HCT116 (cell line): ENCODE results near the gene CDK7. TPM values are rescaled to one million over a fixed set of nuclear protein-coding genes. Genes with fewer than 3 reads are reported as not detected.

Experiments
- ATAC-seq: fragments of 200-7000 bp; cut with Tn5 transposase; 2 replicates; pipeline ENCODE4 v1.9.1; 2020; ENCODE audit warnings: mild to moderate bottlenecking, moderate library complexity
- BruUV-seq: library from RNA; stranded (reverse); fragments of 400-500 nt; replicated peaks from 2 replicates; lab custom pipeline; 2021; lab: Mats Ljungman, UMichigan
- CTCF ChIA-PET: fragments of 300-600 bp; sonication (Branson Sonifier 250); formaldehyde crosslinking; loops from one replicate; lab custom pipeline; 2021; ENCODE audit warnings: antibody characterized with exemption; lab: Charles Lee
- POLR2A ChIA-PET: fragments of 300-600, 350-600 bp; sonication (Branson Sonifier 250); formaldehyde crosslinking; loops from one replicate; lab custom pipeline; 2021; ENCODE audit warnings: antibody characterized with exemption; lab: Charles Lee
- RAD21 ChIA-PET, 2 experiments: fragments of 300-600 bp; sonication (Branson Sonifier 250); formaldehyde crosslinking; loops; one replicate each; lab custom pipeline; 2023; ENCODE audit warnings: low total read pairs in 2 of 2; ENCODE audit not compliant: uncharacterized antibody in 2 of 2, unreplicated experiment in 2 of 2, low non-redundant PET in 1 of 2; lab: Charles Lee
- DNase-seq: peaks from one replicate; pipeline ENCODE4 v3.0.0-alpha.2; 2010; ENCODE audit warnings: low read depth, low spot score
- H2AFZ ChIP-seq: fragments of 200-600 bp; shearing (Covaris generic), sonication (generic); 2 replicates; pipeline ENCODE4 v1.6.1; 2017; ENCODE audit warnings: low read depth, mixed run types, mixed read lengths, antibody characterized with exemption, low read length; ENCODE audit not compliant: poor library complexity, severe bottlenecking
- H3K27ac ChIP-seq: 2 replicates; pipeline ENCODE4 v1.5.1; 2012; ENCODE audit warnings: low read depth, low read length
- H3K27me3 ChIP-seq: fragments of 200-600 bp; sonication (generic); 2 replicates; pipeline ENCODE4 v1.6.1; 2016; ENCODE audit warnings: mixed run types, low read length, mixed read lengths; ENCODE audit not compliant: insufficient read depth
- H3K36me3 ChIP-seq, 2 experiments: fragments of 200-500 bp in 1 of 2; fragments of 200-600 bp in 1 of 2; sonication (Bioruptor generic) in 1 of 2; sonication (generic) in 1 of 2; 2 replicates each; pipeline versions ENCODE4 v1.5.1 to v1.6.1; 2014 to 2016; ENCODE audit warnings: low read length in 2 of 2, inconsistent platforms in 1 of 2, mixed read lengths in 1 of 2, mixed run types in 1 of 2; ENCODE audit not compliant: insufficient read depth in 2 of 2, control insufficient read depth in 1 of 2
- H3K4me1 ChIP-seq, 2 experiments: fragments of 200-600 bp in 1 of 2; sonication (generic) in 1 of 2; 2 replicates each; pipeline versions ENCODE4 v1.5.1 to v1.6.1; 2012 to 2017; ENCODE audit warnings: low read length in 2 of 2, inconsistent platforms in 1 of 2, mild to moderate bottlenecking in 1 of 2, mixed read lengths in 1 of 2, mixed run types in 1 of 2, moderate library complexity in 1 of 2; ENCODE audit not compliant: insufficient read depth in 2 of 2, control insufficient read depth in 1 of 2
- H3K4me2 ChIP-seq: fragments of 200-600 bp; sonication (generic); 2 replicates; pipeline ENCODE4 v1.6.1; 2017; ENCODE audit warnings: mixed run types, low read length, mixed read lengths
- H3K4me3 ChIP-seq, 2 experiments: fragments of 200-600 bp in 1 of 2; sonication (generic) in 1 of 2; replicated peaks in 1 of 2; 2 replicates each; pipeline ENCODE4 v1.5.1; 2011 to 2016; ENCODE audit warnings: low read length in 2 of 2, control low read depth in 1 of 2, low read depth in 1 of 2, mild to moderate bottlenecking in 1 of 2, mixed read lengths in 1 of 2, mixed run types in 1 of 2
- H3K79me2 ChIP-seq: fragments of 200-600 bp; sonication (generic); 2 replicates; pipeline ENCODE4 v1.6.1; 2017; ENCODE audit warnings: mild to moderate bottlenecking, mixed run types, low read length, moderate library complexity, mixed read lengths; ENCODE audit not compliant: insufficient read depth
- H3K9ac ChIP-seq: fragments of 200-600 bp; sonication (generic); 2 replicates; pipeline ENCODE4 v1.6.1; 2016; ENCODE audit warnings: low read length, mixed read lengths
- H3K9me2 ChIP-seq: fragments of 200-600 bp; sonication (generic), shearing (Covaris generic); 2 replicates; pipeline ENCODE4 v1.6.1; 2017; ENCODE audit warnings: mixed run types, mild to moderate bottlenecking, moderate library complexity; ENCODE audit not compliant: insufficient read depth
- H3K9me3 ChIP-seq, 2 experiments: fragments of 200-500 bp in 1 of 2; fragments of 200-600 bp in 1 of 2; sonication (Bioruptor generic) in 1 of 2; sonication (generic) in 1 of 2; 2 replicates each; pipeline ENCODE4 v1.6.1; 2014 to 2017; ENCODE audit warnings: low read length in 2 of 2, mixed read lengths in 2 of 2, inconsistent platforms in 1 of 2, low read depth in 1 of 2, mild to moderate bottlenecking in 1 of 2, mixed run types in 1 of 2, moderate library complexity in 1 of 2; ENCODE audit not compliant: control insufficient read depth in 1 of 2, insufficient read depth in 1 of 2
- H4K20me1 ChIP-seq: fragments of 200-600 bp; sonication (generic), shearing (Covaris generic); 2 replicates; pipeline ENCODE4 v1.6.1; 2017; ENCODE audit warnings: mixed run types, mild to moderate bottlenecking, moderate library complexity; ENCODE audit not compliant: insufficient read depth
- ATF3 ChIP-seq: IDR thresholded peaks from 2 replicates; pipeline ENCODE4 v1.6.1; 2012
- CBX3 ChIP-seq: IDR thresholded peaks from 2 replicates; pipeline ENCODE4 v1.6.1; 2012; ENCODE audit warnings: low read depth
- CEBPB ChIP-seq: IDR thresholded peaks from 2 replicates; pipeline ENCODE4 v1.6.1; 2012; ENCODE audit warnings: low read depth
- CTCF ChIP-seq, 3 experiments: fragments of 200-600 bp in 1 of 3; sonication (generic) in 1 of 3; IDR thresholded peaks in 2 of 3; conservative IDR thresholded peaks in 1 of 3; 2 replicates each; pipeline ENCODE4 v1.5.1; 2012 to 2017; ENCODE audit warnings: low read depth in 2 of 3, low read length in 2 of 3, antibody characterized with exemption in 1 of 3, borderline replicate concordance in 1 of 3, control low read depth in 1 of 3, mild to moderate bottlenecking in 1 of 3, mixed read lengths in 1 of 3, mixed run types in 1 of 3, moderate library complexity in 1 of 3; ENCODE audit not compliant: insufficient read depth in 1 of 3
- EGR1 ChIP-seq: IDR thresholded peaks from 2 replicates; pipeline ENCODE4 v1.6.1; 2012; ENCODE audit warnings: low read depth
- ELF1 ChIP-seq: IDR thresholded peaks from 2 replicates; pipeline ENCODE4 v1.6.1; 2012; ENCODE audit warnings: low read depth, borderline replicate concordance
- EZH2 ChIP-seq: fragments of 200-600 bp; sonication (generic); IDR thresholded peaks from 2 replicates; pipeline ENCODE4 v1.6.1; 2017; ENCODE audit warnings: antibody characterized with exemption, mixed run types
- EZH2phosphoT487 ChIP-seq: fragments of 200-600 bp; IDR thresholded peaks from 2 replicates; pipeline ENCODE4 v1.6.1; 2018; ENCODE audit warnings: antibody characterized with exemption, borderline replicate concordance
- JUND ChIP-seq: IDR thresholded peaks from 2 replicates; pipeline ENCODE4 v1.6.1; 2012
- POLR2A ChIP-seq: IDR thresholded peaks from 2 replicates; pipeline ENCODE4 v1.7.0; 2011; ENCODE audit warnings: borderline replicate concordance; ENCODE audit not compliant: insufficient read depth, insufficient read length; ENCODE audit errors: extremely low read depth
- POLR2AphosphoS5 ChIP-seq: IDR thresholded peaks from 2 replicates; pipeline ENCODE4 v1.6.1; 2011; ENCODE audit warnings: mild to moderate bottlenecking, low read depth, low read length, moderate library complexity
- SIN3A ChIP-seq: IDR thresholded peaks from 2 replicates; pipeline ENCODE4 v1.6.1; 2012; ENCODE audit warnings: low read depth
- SP1 ChIP-seq: IDR thresholded peaks from 2 replicates; pipeline ENCODE4 v1.6.1; 2012; ENCODE audit warnings: low read depth
- SRF ChIP-seq: IDR thresholded peaks from 2 replicates; pipeline ENCODE4 v1.6.1; 2012; ENCODE audit warnings: low read depth
- TCF7L2 ChIP-seq: IDR thresholded peaks from 2 replicates; pipeline ENCODE4 v1.7.0; 2011; ENCODE audit warnings: borderline replicate concordance, inconsistent platforms; ENCODE audit not compliant: insufficient read depth, insufficient read length; ENCODE audit errors: extremely low read depth
- YY1 ChIP-seq: IDR thresholded peaks from 2 replicates; pipeline ENCODE4 v1.6.1; 2011; ENCODE audit warnings: low read length, low read depth, moderate library complexity, mild to moderate bottlenecking; ENCODE audit not compliant: insufficient replicate concordance; ENCODE audit errors: extremely low read depth
- ZFX ChIP-seq: fragments of 450-650 bp; IDR thresholded peaks from 2 replicates; pipeline ENCODE4 v1.6.1; 2017
- ZNF274 ChIP-seq: fragments of 200-500 bp; sonication (Bioruptor generic); IDR thresholded peaks from 2 replicates; pipeline ENCODE4 v1.6.1; 2014; ENCODE audit warnings: mild to moderate bottlenecking, low read depth, low read length, inconsistent platforms
- intact Hi-C: fragments of 100-400 bp; cut with micrococcal nuclease; formaldehyde crosslinking; loops from 2 replicates; pipeline ENCODE4 v1.10.0; 2022
- total RNA-seq: library from RNA; stranded (reverse); gene quantifications from one replicate; pipeline ENCODE4 v1.2.1, GENCODE V29; 2021; ENCODE audit not compliant: unreplicated experiment
- TF ChIP-seq, protein P1 (sequence below): IDR thresholded peaks from 2 replicates; pipeline ENCODE4 v1.6.1; 2011; ENCODE audit warnings: mild to moderate bottlenecking, low read length, moderate library complexity; ENCODE audit not compliant: insufficient replicate concordance; ENCODE audit errors: extremely low read depth
- TF ChIP-seq, protein P2 (sequence below): IDR thresholded peaks from 2 replicates; pipeline ENCODE4 v1.6.1; 2012

Gene CDK7
- total RNA-seq, 1 experiment from 2014 or later = 67.0 TPM

GRCh38 chr5:69206528-69207190, 28.0 kb upstream of the CDK7 start:
- intact Hi-C loops = no loop called here
- no peaks in the 10 kb centered on the region for H3K27me3 ChIP-seq
- H3K9ac ChIP-seq = peak overlapping the region; percentile 27; the same call in 1 of the 2 replicates
- peak overlapping the region; percentile 73 for H3K4me2 ChIP-seq
- no peaks in the 10 kb centered on the region for H3K9me2 ChIP-seq
- no peak overlapping the region for H2AFZ ChIP-seq
- ChIA-PET POLR2A (no interaction called here), CTCF (no interaction called here), RAD21 (no interaction called here)
- peak; percentile 92 for ATAC-seq
- no peaks in the 10 kb centered on the region for H3K79me2 ChIP-seq
- no peaks in the 10 kb centered on the region for H3K9me3 ChIP-seq
- no peaks in the 10 kb centered on the region; the same call in 1 of the 2 replicates for H4K20me1 ChIP-seq
- peak overlapping the region; percentile 44 for H3K27ac ChIP-seq
- peak overlapping the region in 1 of 2 experiments; percentile 25; a peak in 2 of 4 replicates for H3K4me3 ChIP-seq
- H3K36me3 ChIP-seq = peaks cover 0 to 9% of the 10 kb centered on the region in 2 experiments; a peak in 2 of 4 replicates
- peaks cover 12 to 17% of the 10 kb centered on the region in 2 experiments for H3K4me1 ChIP-seq
- DNase-seq = peak; percentile 50
- no TSS peak for BruUV-seq
- TF ChIP-seq CBX3 = 0 out of 2 replicates have a peak, but pooled peaks have one; percentile 12
- peak; percentile 49 for TF ChIP-seq JUND
- no peak for TF ChIP-seq ZNF274
- peak; percentile 41; the same call in 1 of the 2 replicates for TF ChIP-seq CEBPB
- TF ChIP-seq ZFX = no peak
- no peak for TF ChIP-seq EZH2phosphoT487
- no peak for TF ChIP-seq ELF1
- TF ChIP-seq POLR2AphosphoS5 = no peak
- no peak; the same call in 1 of the 2 replicates for TF ChIP-seq SP1
- no peak for TF ChIP-seq ATF3
- TF ChIP-seq, protein P1, sequence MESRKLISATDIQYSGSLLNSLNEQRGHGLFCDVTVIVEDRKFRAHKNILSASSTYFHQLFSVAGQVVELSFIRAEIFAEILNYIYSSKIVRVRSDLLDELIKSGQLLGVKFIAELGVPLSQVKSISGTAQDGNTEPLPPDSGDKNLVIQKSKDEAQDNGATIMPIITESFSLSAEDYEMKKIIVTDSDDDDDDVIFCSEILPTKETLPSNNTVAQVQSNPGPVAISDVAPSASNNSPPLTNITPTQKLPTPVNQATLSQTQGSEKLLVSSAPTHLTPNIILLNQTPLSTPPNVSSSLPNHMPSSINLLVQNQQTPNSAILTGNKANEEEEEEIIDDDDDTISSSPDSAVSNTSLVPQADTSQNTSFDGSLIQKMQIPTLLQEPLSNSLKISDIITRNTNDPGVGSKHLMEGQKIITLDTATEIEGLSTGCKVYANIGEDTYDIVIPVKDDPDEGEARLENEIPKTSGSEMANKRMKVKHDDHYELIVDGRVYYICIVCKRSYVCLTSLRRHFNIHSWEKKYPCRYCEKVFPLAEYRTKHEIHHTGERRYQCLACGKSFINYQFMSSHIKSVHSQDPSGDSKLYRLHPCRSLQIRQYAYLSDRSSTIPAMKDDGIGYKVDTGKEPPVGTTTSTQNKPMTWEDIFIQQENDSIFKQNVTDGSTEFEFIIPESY = no peak
- no peak for TF ChIP-seq SRF
- no peak for TF ChIP-seq SIN3A
- TF ChIP-seq, protein P2, sequence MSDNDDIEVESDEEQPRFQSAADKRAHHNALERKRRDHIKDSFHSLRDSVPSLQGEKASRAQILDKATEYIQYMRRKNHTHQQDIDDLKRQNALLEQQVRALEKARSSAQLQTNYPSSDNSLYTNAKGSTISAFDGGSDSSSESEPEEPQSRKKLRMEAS = no peak
- no peak for TF ChIP-seq YY1
- no peak for TF ChIP-seq POLR2A
- TF ChIP-seq CTCF (IDR thresholded peaks at IDR 0.05 in 2 of 3, conservative IDR thresholded peaks at IDR 0.05 in 1 of 3; ENCODE audit: borderline replicate concordance in 1 of 3, insufficient read depth in 1 of 3, low read depth in 2 of 3, low read length in 2 of 3) = no peak
- no peak for TF ChIP-seq EGR1
- no peak for TF ChIP-seq EZH2
- TF ChIP-seq TCF7L2 = no peak
